Left cardiac atrium (tissue), 4 donors: ENCODE data around the gene ST3GAL5. TPM values are rescaled to one million over a fixed set of nuclear protein-coding genes. Genes with fewer than 3 reads are reported as not detected.

Source experiments
- ATAC-seq, 2 donors: fragments of 200-7000 bp; cut with Tn5 transposase; one replicate each; pipeline ENCODE4 v1.9.1; 2020; ENCODE audit warnings: mild to moderate bottlenecking in 2 of 2, moderate library complexity in 2 of 2
- DNase-seq: peaks from one replicate; pipeline ENCODE4 v3.0.0-alpha.2; 2020
- intact Hi-C, 2 donors: fragments of 100-400 bp; cut with DNase I; formaldehyde crosslinking; loops; one replicate each; pipeline versions ENCODE4 v1.14.1 to v1.15.1; 2022 to 2023
- total RNA-seq, 2 donors: library from RNA; stranded (reverse); fragmentation: NEBNext Ultra II Directional; extraction: Animal tissue kit (Norgen Biotek cat#: 25700); gene quantifications; one replicate each; pipeline ENCODE4 v1.2.1, GENCODE V29; 2021
- donor health status: DM: no; HTN: yes; CAD: no.
- donor health status: DM: no; HTN: yes; CAD: no; lungs with severe emphysema.
- donor health status: DM: yes; HTN: yes; CAD: no.
- donor health status: Dilated cardiomyopathy.

Gene ST3GAL5
- total RNA-seq, 2 donors from 2014 or later, result 10.6 to 12.5 TPM

GRCh38 chr2:85799215-85799956 lies 89.4 kb downstream of the ST3GAL5 start:
- intact Hi-C loops, result loop anchor here in 1 of 2 donors (2.0 kb wide), 2 partner anchors 49 to 71 kb away; no protein-coding TSS in a partner anchor

GRCh38 chr2:85797921-85798320 lies 90.9 kb downstream of the ST3GAL5 start:
- DNase-seq, result no peak
- ATAC-seq, result peak; percentile 40 to 46
- intact Hi-C loops, result loop anchor here in 1 of 2 donors (2.0 kb wide), 2 partner anchors 47 to 69 kb away; no protein-coding TSS in a partner anchor

More at GRCh38 chr2:85799215-85799956, 89.4 kb downstream of the ST3GAL5 start:
- DNase-seq (peak; percentile 23), ATAC-seq (peak in 1 of 2 donors; percentile 37)

GRCh38 chr2:85797263-85797660 lies 91.5 kb downstream of the ST3GAL5 start:
- DNase-seq, result no peak
- ATAC-seq, result no peak
- intact Hi-C loops, result no loop called here

GRCh38 chr2:85796341-85797262 lies 92.2 kb downstream of the ST3GAL5 start:
- intact Hi-C loops, result no loop called here
- ATAC-seq (peak; percentile 45 to 64), DNase-seq (peak; percentile 76)

GRCh38 chr2:85796046-85796340 lies 92.8 kb downstream of the ST3GAL5 start:
- intact Hi-C loops, result no loop called here
- DNase-seq, result no peak

GRCh38 chr2:85795331-85796045 lies 93.3 kb downstream of the ST3GAL5 start:
- ATAC-seq (no peak), DNase-seq (no peak)
- intact Hi-C loops, result no loop called here

More at GRCh38 chr2:85796046-85796340, 92.8 kb downstream of the ST3GAL5 start:
- ATAC-seq, result no peak

- ATAC-seq (peak in 1 of 2 donors; percentile 2), DNase-seq (no peak)
- intact Hi-C loops, result no loop called here
These were observed 94.2 kb downstream of the ST3GAL5 start for GRCh38 chr2:85794491-85795121.

GRCh38 chr2:85794038-85794441 lies 94.8 kb downstream of the ST3GAL5 start:
- no peak for ATAC-seq
- DNase-seq, result no peak
- intact Hi-C loops, result no loop called here

GRCh38 chr2:85793584-85793983 lies 95.2 kb downstream of the ST3GAL5 start:
- ATAC-seq, result no peak
- no peak for DNase-seq
- intact Hi-C loops, result no loop called here

GRCh38 chr2:85792783-85793441 lies 95.9 kb downstream of the ST3GAL5 start:
- DNase-seq (peak; percentile 15), ATAC-seq (peak; percentile 32 to 48)
- intact Hi-C loops, result no loop called here

- DNase-seq, result peak; percentile 22
- no peak for ATAC-seq
- intact Hi-C loops, result no loop called here
These were observed 96.9 kb downstream of the ST3GAL5 start for GRCh38 chr2:85791704-85792565.

- intact Hi-C loops, result no loop called here
- DNase-seq, result peak; percentile 15
These were observed 98.1 kb downstream of the ST3GAL5 start for GRCh38 chr2:85790499-85791188.

GRCh38 chr2:85790032-85790431 lies 98.8 kb downstream of the ST3GAL5 start:
- intact Hi-C loops, result no loop called here
- ATAC-seq (no peak), DNase-seq (peak; percentile 5)

More at GRCh38 chr2:85790499-85791188, 98.1 kb downstream of the ST3GAL5 start:
- no peak for ATAC-seq

- ATAC-seq, result no peak
- intact Hi-C loops, result no loop called here
These were observed 99.5 kb downstream of the ST3GAL5 start for GRCh38 chr2:85789271-85789670.

GRCh38 chr2:85788603-85789002 lies 100.2 kb downstream of the ST3GAL5 start:
- intact Hi-C loops, result no loop called here
- DNase-seq, result peak; percentile 11
- no peak for ATAC-seq

More at GRCh38 chr2:85789271-85789670, 99.5 kb downstream of the ST3GAL5 start:
- no peak for DNase-seq

GRCh38 chr2:85787981-85788340 lies 100.8 kb downstream of the ST3GAL5 start:
- no peak for ATAC-seq
- peak; percentile 15 for DNase-seq
- intact Hi-C loops, result no loop called here
